IPS-20b (cell line): Measurements from ENCODE around the gene TRIM4.
"Not testable (repeated sequence)": the region's sequence is repeated elsewhere in the genome, so short reads cannot be mapped to it uniquely, and the experiment has no call there.

Experiments
- H3K27ac ChIP-seq: one replicate; pipeline ENCODE4 v1.5.1; 2013; ENCODE audit warnings: low read length
- H3K27me3 ChIP-seq: 2 replicates; pipeline ENCODE4 v1.6.1; 2013; ENCODE audit warnings: mild to moderate bottlenecking, low read length, inconsistent platforms; ENCODE audit not compliant: insufficient read depth
- H3K36me3 ChIP-seq: 2 replicates; pipeline ENCODE4 v1.6.1; 2013; ENCODE audit warnings: low read depth, mild to moderate bottlenecking, inconsistent platforms, low read length, moderate library complexity; ENCODE audit not compliant: insufficient read depth
- H3K4me1 ChIP-seq: 2 replicates; pipeline ENCODE4 v1.6.1; 2013; ENCODE audit warnings: mild to moderate bottlenecking, control low read depth, inconsistent platforms, low read length, moderate library complexity; ENCODE audit not compliant: insufficient read depth
- H3K4me3 ChIP-seq: 2 replicates; pipeline ENCODE4 v1.5.1; 2013; ENCODE audit warnings: mild to moderate bottlenecking, low read length, inconsistent platforms
- H3K9ac ChIP-seq: 2 replicates; pipeline ENCODE4 v1.6.1; 2013; ENCODE audit warnings: low read depth, mild to moderate bottlenecking, inconsistent platforms, low read length, moderate library complexity
- H3K9me3 ChIP-seq: 2 replicates; pipeline ENCODE4 v1.6.1; 2013; ENCODE audit warnings: mild to moderate bottlenecking, low read depth, low read length, inconsistent platforms; ENCODE audit not compliant: insufficient read depth

TRIM4 gene

GRCh38 chr7:99876933-99877332 is 42.4 kb downstream of the TRIM4 start, which contains the start of gene OR2AE1:
Gene OR2AE1 (minus strand): TSS chr7:99877033. CDS start chr7:99877033, 0 bp downstream.
- Histone ChIP-seq H3K27ac (no peak within 1 kb of the TSS), H3K9ac (no peak within 1 kb of the TSS), H3K27me3 (no peaks in the 10 kb centered on the region), H3K4me1 (no peaks in the 10 kb centered on the region), H3K36me3 (no peaks in the 10 kb centered on the region), H3K4me3 (no peak within 1 kb of the TSS), H3K9me3 (no peaks in the 10 kb centered on the region)

- Histone ChIP-seq H3K9me3 (no peaks in the 10 kb centered on the region), H3K27ac (no peak overlapping the region), H3K4me1 (no peaks in the 10 kb centered on the region), H3K4me3 (no peak overlapping the region), H3K36me3 (no peaks in the 10 kb centered on the region), H3K27me3 (no peaks in the 10 kb centered on the region), H3K9ac (no peak overlapping the region)
Observed at GRCh38 chr7:99876491-99876890, 42.8 kb downstream of the TRIM4 start.

- Histone ChIP-seq H3K36me3 (no peaks in the 10 kb centered on the region), H3K27ac (no peak overlapping the region), H3K4me1 (no peaks in the 10 kb centered on the region), H3K27me3 (no peaks in the 10 kb centered on the region), H3K9me3 (no peaks in the 10 kb centered on the region), H3K4me3 (no peak overlapping the region), H3K9ac (no peak overlapping the region)
Observed at GRCh38 chr7:99868246-99868645, 51.1 kb downstream of the TRIM4 start.

- not testable (repeated sequence) for H3K9ac ChIP-seq, H3K4me1 ChIP-seq, H3K4me3 ChIP-seq, H3K36me3 ChIP-seq, H3K9me3 ChIP-seq, H3K27ac ChIP-seq, H3K27me3 ChIP-seq
Observed at GRCh38 chr7:99867477-99867876, 51.9 kb downstream of the TRIM4 start.

- Histone ChIP-seq H3K9ac (no peak overlapping the region), H3K4me1 (no peaks in the 10 kb centered on the region), H3K27me3 (no peaks in the 10 kb centered on the region), H3K27ac (no peak overlapping the region), H3K4me3 (no peak overlapping the region), H3K9me3 (no peaks in the 10 kb centered on the region), H3K36me3 (no peaks in the 10 kb centered on the region)
Observed at GRCh38 chr7:99863847-99864440, 55.4 kb downstream of the TRIM4 start.

GRCh38 chr7:99860281-99861127 is 58.8 kb downstream of the TRIM4 start:
- no peak overlapping the region for H3K27ac ChIP-seq

GRCh38 chr7:99855236-99855635 is 64.1 kb downstream of the TRIM4 start:
- Histone ChIP-seq H3K4me1 (no peaks in the 10 kb centered on the region), H3K9ac (no peak overlapping the region), H3K27me3 (no peaks in the 10 kb centered on the region), H3K9me3 (no peaks in the 10 kb centered on the region), H3K36me3 (no peaks in the 10 kb centered on the region), H3K27ac (no peak overlapping the region), H3K4me3 (no peak overlapping the region)

More at GRCh38 chr7:99860281-99861127, 58.8 kb downstream of the TRIM4 start:
- Histone ChIP-seq H3K4me3 (no peak overlapping the region), H3K9me3 (no peaks in the 10 kb centered on the region), H3K4me1 (no peaks in the 10 kb centered on the region), H3K27me3 (no peaks in the 10 kb centered on the region), H3K9ac (no peak overlapping the region), H3K36me3 (no peaks in the 10 kb centered on the region)

- Histone ChIP-seq H3K9me3 (no peaks in the 10 kb centered on the region), H3K27ac (no peak overlapping the region), H3K27me3 (no peaks in the 10 kb centered on the region), H3K9ac (no peak overlapping the region), H3K4me3 (no peak overlapping the region), H3K36me3 (no peaks in the 10 kb centered on the region), H3K4me1 (0 out of 2 replicates have a peak, but pooled peaks cover 3% of the 10 kb centered on the region)
Observed at GRCh38 chr7:99848420-99849216, 70.7 kb downstream of the TRIM4 start.

GRCh38 chr7:99844328-99844727 is 75.0 kb downstream of the TRIM4 start:
- Histone ChIP-seq H3K36me3 (no peaks in the 10 kb centered on the region), H3K27me3 (no peaks in the 10 kb centered on the region), H3K4me1 (peaks cover 37% of the 10 kb centered on the region)

GRCh38 chr7:99843808-99844207 is 75.5 kb downstream of the TRIM4 start:
- Histone ChIP-seq H3K4me1 (peaks cover 42% of the 10 kb centered on the region), H3K4me3 (no peak overlapping the region), H3K27me3 (no peaks in the 10 kb centered on the region), H3K9me3 (no peaks in the 10 kb centered on the region), H3K36me3 (no peaks in the 10 kb centered on the region), H3K27ac (no peak overlapping the region), H3K9ac (no peak overlapping the region)

More at GRCh38 chr7:99844328-99844727, 75.0 kb downstream of the TRIM4 start:
- H3K9ac ChIP-seq: no peak overlapping the region
- H3K4me3 ChIP-seq: no peak overlapping the region
- H3K9me3 ChIP-seq: no peaks in the 10 kb centered on the region
- no peak overlapping the region for H3K27ac ChIP-seq

GRCh38 chr7:99842926-99843325 is 76.4 kb downstream of the TRIM4 start:
- no peak overlapping the region for H3K9ac ChIP-seq
- no peak overlapping the region for H3K4me3 ChIP-seq
- no peak overlapping the region for H3K27ac ChIP-seq
- H3K9me3 ChIP-seq: no peaks in the 10 kb centered on the region
- no peaks in the 10 kb centered on the region for H3K27me3 ChIP-seq
- H3K36me3 ChIP-seq: no peaks in the 10 kb centered on the region
- peaks cover 44% of the 10 kb centered on the region for H3K4me1 ChIP-seq
